Loucy (cell line): ENCODE data around the gene MAML3.

Source experiments
- H2AFZ ChIP-seq: fragments of 200-600 bp; sonication (generic); 2 replicates; pipeline ENCODE4 v1.6.0; 2016; ENCODE audit warnings: antibody characterized with exemption, mild to moderate bottlenecking, low read length, moderate library complexity
- H3F3A ChIP-seq: fragments of 200-600 bp; 2 replicates; pipeline ENCODE4 v1.6.0; 2016; ENCODE audit warnings: antibody characterized with exemption, low read depth, mild to moderate bottlenecking
- H3K27me3 ChIP-seq: fragments of 200-600 bp; sonication (generic); 2 replicates; pipeline ENCODE4 v1.6.1; 2014; ENCODE audit warnings: low read length, mild to moderate bottlenecking; ENCODE audit not compliant: insufficient read depth, poor library complexity, severe bottlenecking
- H3K36me3 ChIP-seq: fragments of 200-600 bp; sonication (generic); 2 replicates; pipeline ENCODE4 v1.6.1; 2016; ENCODE audit warnings: low read length; ENCODE audit not compliant: insufficient read depth
- H3K4me1 ChIP-seq: fragments of 200-600 bp; sonication (generic); 2 replicates; pipeline ENCODE4 v1.5.1; 2014; ENCODE audit warnings: low read length, mild to moderate bottlenecking; ENCODE audit not compliant: insufficient read depth, poor library complexity, severe bottlenecking
- H3K4me2 ChIP-seq: fragments of 200-600 bp; sonication (generic); 2 replicates; pipeline ENCODE4 v1.6.0; 2014; ENCODE audit warnings: antibody characterized with exemption, low read length, low read depth, mild to moderate bottlenecking; ENCODE audit not compliant: poor library complexity, severe bottlenecking
- H3K4me3 ChIP-seq: fragments of 200-600 bp; sonication (generic); 2 replicates; pipeline ENCODE4 v1.5.1; 2014; ENCODE audit warnings: low read length, mild to moderate bottlenecking, mixed read lengths; ENCODE audit not compliant: poor library complexity, severe bottlenecking
- H3K79me2 ChIP-seq: fragments of 200-600 bp; sonication (generic); 2 replicates; pipeline ENCODE4 v1.6.1; 2014; ENCODE audit warnings: low read length; ENCODE audit not compliant: insufficient read depth
- H3K9ac ChIP-seq: fragments of 200-600 bp; sonication (generic); 2 replicates; pipeline ENCODE4 v1.6.0; 2014; ENCODE audit warnings: mild to moderate bottlenecking, low read depth, low read length, moderate library complexity; ENCODE audit not compliant: poor library complexity, severe bottlenecking
- H3K9me2 ChIP-seq: fragments of 200-600 bp; sonication (generic); replicated peaks from 2 replicates; pipeline ENCODE4 v1.6.1; 2016; ENCODE audit warnings: low read depth, low read length, mixed read lengths
- H3K9me3 ChIP-seq: fragments of 200-600 bp; sonication (generic); 2 replicates; pipeline ENCODE4 v1.6.1; 2014; ENCODE audit warnings: mild to moderate bottlenecking, antibody characterized with exemption, low read length, low read depth; ENCODE audit not compliant: insufficient read depth
- H4K20me1 ChIP-seq: fragments of 200-600 bp; sonication (generic); 2 replicates; pipeline ENCODE4 v1.6.0; 2014; ENCODE audit warnings: antibody characterized with exemption, low read length, mild to moderate bottlenecking; ENCODE audit not compliant: insufficient read depth, poor library complexity, severe bottlenecking
- CTCF ChIP-seq: fragments of 200-600 bp; sonication (generic); conservative IDR thresholded peaks from 2 replicates; pipeline ENCODE4 v1.5.1; 2014; ENCODE audit warnings: mild to moderate bottlenecking, antibody characterized with exemption, low read length
- EZH2phosphoT487 ChIP-seq: fragments of 200-600 bp; IDR thresholded peaks from 2 replicates; pipeline ENCODE4 v1.6.1; 2018; ENCODE audit warnings: antibody characterized with exemption, mild to moderate bottlenecking, moderate library complexity, borderline replicate concordance

MAML3 gene

GRCh38 chr4:139823345-139823744 lies 330.6 kb downstream of the MAML3 start:
- TF ChIP-seq EZH2phosphoT487 (no peak), CTCF (no peak)
- Histone ChIP-seq H3K79me2 (no peaks in the 10 kb centered on the region), H3K9ac (no peak overlapping the region), H3K4me2 (no peak overlapping the region), H3K27me3 (no peaks in the 10 kb centered on the region), H2AFZ (no peak overlapping the region), H3K9me2 (no peaks in the 10 kb centered on the region), H3F3A (no peaks in the 10 kb centered on the region), H3K9me3 (no peaks in the 10 kb centered on the region), H3K36me3 (peaks cover 4% of the 10 kb centered on the region; the same call in 1 of the 2 replicates), H4K20me1 (no peaks in the 10 kb centered on the region), H3K4me1 (peaks cover 9% of the 10 kb centered on the region), H3K4me3 (no peak overlapping the region)

- Histone ChIP-seq H2AFZ (no peak overlapping the region), H3K36me3 (peaks cover 4% of the 10 kb centered on the region; the same call in 1 of the 2 replicates), H4K20me1 (no peaks in the 10 kb centered on the region), H3K9me2 (no peaks in the 10 kb centered on the region), H3K9ac (no peak overlapping the region), H3K79me2 (no peaks in the 10 kb centered on the region), H3K4me1 (peaks cover 19% of the 10 kb centered on the region), H3K9me3 (no peaks in the 10 kb centered on the region), H3K4me2 (no peak overlapping the region), H3K4me3 (no peak overlapping the region), H3K27me3 (no peaks in the 10 kb centered on the region), H3F3A (no peaks in the 10 kb centered on the region)
- no peak for TF ChIP-seq CTCF
- TF ChIP-seq EZH2phosphoT487, result no peak
Observed at GRCh38 chr4:139822391-139822790, 331.6 kb downstream of the MAML3 start.

- Histone ChIP-seq H3K36me3 (peaks cover 4% of the 10 kb centered on the region; the same call in 1 of the 2 replicates), H3K27me3 (no peaks in the 10 kb centered on the region), H3K4me1 (peaks cover 24% of the 10 kb centered on the region), H3K4me2 (no peak overlapping the region), H3F3A (no peaks in the 10 kb centered on the region), H4K20me1 (no peaks in the 10 kb centered on the region), H3K79me2 (no peaks in the 10 kb centered on the region), H2AFZ (no peak overlapping the region), H3K4me3 (no peak overlapping the region), H3K9ac (no peak overlapping the region), H3K9me3 (no peaks in the 10 kb centered on the region), H3K9me2 (no peaks in the 10 kb centered on the region)
- no peak for TF ChIP-seq CTCF
- TF ChIP-seq EZH2phosphoT487, result no peak
Observed at GRCh38 chr4:139819082-139819481, 334.9 kb downstream of the MAML3 start.
